Measurements from ENCODE around the gene FTSJ1.
"Not testable (repeated sequence)": the region's sequence is repeated elsewhere in the genome, so short reads cannot be mapped to it uniquely, and the experiment has no call there.

Gene FTSJ1, protein sequence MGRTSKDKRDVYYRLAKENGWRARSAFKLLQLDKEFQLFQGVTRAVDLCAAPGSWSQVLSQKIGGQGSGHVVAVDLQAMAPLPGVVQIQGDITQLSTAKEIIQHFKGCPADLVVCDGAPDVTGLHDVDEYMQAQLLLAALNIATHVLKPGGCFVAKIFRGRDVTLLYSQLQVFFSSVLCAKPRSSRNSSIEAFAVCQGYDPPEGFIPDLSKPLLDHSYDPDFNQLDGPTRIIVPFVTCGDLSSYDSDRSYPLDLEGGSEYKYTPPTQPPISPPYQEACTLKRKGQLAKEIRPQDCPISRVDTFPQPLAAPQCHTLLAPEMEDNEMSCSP

DNA sequence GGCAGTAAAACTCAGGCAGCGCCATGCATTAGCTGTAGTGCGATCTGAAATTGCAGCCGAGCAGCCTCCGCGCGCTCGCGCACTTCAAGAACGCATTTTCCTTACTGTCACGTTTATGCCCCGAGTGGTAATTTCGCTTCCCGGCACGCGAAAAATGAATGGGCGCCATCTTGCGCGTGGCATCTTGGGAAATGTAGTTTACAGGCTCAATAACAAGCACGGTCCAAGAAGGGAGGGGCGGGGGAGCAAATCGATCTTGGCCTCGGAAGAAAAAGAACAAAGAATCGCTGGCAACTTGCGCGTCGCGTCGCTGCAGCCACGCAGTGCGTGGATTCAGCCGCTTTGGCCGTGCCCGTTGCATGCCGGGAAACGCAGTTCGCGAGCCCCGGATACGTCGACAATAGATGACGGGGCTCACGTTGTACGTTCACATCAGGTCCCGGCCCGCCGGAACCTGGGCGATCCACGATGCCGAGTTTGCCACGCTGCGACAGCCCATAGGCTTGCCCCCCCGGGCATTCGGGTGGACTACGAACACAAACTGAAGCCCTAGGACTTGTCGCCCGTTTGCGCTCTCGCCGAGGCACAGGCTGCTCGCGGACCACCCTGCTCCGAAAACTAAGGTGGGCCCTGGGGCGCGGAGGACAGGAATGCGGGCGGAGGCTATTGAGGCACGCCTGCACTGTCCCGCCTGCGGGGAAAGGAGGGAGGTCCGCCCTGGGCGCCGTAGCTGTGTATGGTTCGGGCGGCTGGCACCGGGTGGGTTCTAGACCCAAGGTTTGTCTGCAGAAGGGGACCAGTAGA is at the start of gene FTSJ1:
FTSJ1 (plus strand) TSS at position 426 of the 804 bp plus-strand sequence. CDS start 1,849 bp downstream, outside the sequence.
- DNase-seq (ENCODE audit: low read depth): peak; percentile 72

DNA sequence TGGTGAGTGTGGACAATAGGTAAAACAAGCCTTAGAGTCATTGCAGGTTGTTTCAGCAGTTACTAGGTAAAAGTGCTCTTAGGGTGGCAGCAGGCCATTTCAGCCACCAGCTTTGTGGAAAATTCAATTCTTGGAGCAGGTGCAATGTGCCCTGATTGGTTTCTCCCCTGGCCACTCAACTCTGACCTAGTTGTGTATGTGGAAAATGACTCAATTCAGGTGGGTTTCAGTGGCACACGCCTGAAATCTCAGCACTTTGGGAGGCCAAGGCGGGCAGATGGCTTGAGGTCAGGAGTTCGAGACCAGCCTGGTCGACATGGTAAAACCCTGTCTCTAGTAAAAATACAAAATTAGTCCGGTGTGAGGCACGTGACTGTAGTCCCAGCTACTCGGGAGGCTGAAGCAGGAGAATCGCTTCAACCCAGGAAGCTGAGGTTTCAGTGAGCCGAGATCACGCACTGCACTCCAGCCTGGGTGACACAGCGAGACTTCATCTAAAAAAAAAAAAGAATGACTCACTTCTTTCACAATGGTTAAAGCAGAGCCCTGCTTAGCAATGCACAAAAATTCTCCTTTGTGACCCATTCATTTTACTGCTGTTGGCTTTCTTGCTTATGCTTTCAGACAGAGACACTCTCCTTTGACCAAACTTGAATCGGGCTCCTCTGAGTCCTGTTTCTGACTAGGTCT is 48.8 kb upstream of the FTSJ1 start:
- not testable (repeated sequence) for DNase-seq (ENCODE audit: low read depth)

DNA sequence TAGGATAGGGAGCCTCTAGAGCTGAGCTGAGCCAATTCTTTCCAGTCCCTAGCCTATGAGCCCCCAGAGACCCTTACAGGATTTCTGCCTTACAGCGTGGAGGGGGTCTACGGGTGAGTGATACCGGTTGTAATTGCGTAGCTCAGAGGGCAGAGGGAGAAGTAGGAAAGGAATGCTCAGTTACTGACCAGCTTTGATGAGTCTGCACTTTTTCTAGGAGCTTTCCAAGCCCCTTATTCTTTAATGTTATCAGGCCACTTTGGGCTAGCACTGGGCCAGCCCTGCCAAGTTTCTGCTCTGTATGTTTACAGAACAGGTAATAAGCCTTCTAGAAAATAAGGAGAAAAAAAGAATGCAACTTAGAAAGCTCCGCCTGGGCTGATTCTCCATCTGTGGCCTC is 46.4 kb upstream of the FTSJ1 start:
- not testable (repeated sequence) for DNase-seq (ENCODE audit: low read depth)

DNA sequence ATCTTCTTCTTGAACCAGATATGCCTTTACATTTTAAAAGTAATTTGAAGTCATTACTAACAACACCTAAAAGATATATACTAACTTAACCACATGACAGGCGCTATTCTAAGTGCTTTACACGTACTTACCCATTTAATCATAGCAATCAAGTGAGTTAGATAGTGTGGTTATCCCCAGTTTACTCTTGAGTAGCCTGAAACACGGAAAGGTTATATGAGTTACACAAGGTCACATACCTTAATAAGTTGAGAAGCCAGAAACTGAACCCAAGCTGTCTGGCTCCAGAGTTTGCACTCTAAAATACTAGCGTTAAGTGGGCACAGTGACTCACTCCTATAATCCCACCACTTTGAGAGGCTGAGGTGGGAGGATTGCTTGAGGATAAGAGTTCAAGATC is 45.8 kb upstream of the FTSJ1 start:
- DNase-seq (ENCODE audit: low read depth): not testable (repeated sequence)

DNA sequence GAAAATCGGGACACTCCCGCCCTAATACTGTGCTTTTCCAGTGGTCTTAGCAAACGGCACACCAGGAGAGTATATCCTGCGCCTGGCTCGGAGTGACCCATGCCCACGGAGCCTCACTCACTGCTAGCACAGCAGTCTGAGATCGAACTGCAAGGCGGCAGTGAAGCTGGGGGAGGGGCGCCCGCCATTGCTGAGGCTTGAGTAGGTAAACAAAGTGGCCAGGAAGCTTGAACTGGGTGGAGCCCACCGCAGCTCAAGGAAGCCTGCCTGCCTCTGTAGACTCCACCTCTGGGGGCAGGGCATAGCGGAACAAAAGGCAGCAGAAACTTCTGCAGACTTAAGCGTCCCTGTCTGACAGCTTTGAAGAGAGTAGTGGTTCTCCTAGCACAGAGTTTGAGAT is 42.3 kb upstream of the FTSJ1 start:
- DNase-seq (ENCODE audit: low read depth): not testable (repeated sequence)

DNA sequence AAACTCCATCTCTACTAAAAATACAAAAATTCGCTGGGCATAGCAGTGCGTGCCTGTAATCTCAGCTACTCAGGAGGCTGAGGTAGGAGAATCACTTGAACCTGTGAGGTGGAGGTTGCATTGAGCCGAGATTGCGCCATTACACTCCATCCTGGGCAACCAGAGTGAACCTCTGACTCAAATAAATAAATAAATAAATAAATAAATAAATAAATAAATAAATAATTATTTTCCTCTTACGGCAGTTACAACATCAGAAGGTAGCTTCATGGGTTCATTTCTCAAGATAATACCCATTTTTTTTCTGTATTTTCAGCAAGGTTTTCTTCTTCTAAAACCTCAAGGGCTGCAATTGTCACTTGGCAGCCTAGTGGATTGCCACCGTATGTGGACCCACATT is 28.8 kb upstream of the FTSJ1 start:
- not testable (repeated sequence) for DNase-seq (ENCODE audit: low read depth)

DNA sequence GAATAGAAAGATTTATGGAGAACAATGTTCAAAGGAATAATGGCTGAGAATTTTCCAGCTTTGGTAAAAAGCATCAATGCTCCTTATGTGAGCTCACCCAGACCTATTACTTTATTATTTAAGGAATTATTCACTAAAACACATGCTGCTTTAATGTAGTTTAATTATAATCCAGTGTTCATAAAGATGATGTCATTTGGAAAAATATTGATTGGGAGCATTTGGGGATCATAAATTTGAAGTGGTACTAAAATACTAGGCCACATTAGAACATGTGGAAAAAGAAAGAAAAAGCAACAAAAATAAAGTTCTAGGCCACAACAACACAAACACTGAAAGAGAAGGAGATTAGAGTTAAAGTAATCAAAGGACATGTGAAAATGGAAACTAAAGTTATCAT is 25.9 kb upstream of the FTSJ1 start:
- no peak for DNase-seq (ENCODE audit: low read depth)

DNA sequence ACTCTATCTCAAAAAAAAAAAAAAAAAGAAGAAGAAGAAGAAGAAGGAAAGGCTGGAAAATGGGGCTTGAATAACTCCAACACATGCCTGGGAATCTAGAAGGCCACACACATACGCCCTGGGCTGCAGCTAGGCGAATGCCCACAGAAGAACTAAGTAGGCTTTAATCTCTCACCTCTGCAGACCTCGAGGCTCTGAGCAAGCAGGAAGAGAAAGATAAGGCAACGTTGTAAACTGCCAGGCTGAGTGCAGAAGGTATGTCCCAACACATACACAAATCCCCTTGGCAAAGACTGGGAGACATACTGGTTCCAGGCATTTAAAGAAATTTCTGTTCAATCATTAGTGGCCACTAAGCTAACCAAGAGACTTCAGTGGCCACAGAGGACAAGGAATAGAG is 24.3 kb upstream of the FTSJ1 start:
- DNase-seq (ENCODE audit: low read depth): no peak

DNA sequence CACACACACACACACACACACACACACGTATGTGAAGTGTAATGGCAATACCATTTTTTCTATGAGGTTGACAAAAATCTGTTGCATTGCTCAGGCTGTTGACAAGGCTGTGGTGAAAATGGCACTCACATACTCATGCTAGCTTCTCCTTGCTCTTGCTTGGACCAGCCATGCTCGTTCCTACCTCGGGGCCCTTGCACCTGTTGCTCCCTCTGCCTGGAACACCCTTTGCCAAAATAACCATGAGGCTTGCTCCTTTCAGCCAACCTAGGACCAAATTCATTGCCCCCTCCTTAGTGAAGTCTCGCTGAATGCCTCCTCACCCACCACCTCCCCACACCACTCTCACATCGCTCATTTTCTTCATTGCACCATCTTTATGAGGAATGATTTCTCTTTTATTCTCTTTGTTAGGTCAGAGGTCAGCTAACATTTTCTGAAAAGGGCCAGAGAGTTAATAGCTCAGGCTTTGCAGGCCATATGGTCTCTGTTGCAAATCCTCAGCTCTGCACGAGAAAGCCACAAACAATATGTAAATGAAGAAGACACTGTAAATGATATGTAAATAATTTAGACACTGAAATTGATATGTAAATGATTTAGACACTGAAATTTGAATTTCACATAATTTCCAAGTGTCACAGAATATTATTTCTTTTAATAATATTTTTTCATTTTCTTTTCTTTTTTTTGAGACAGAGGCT is 19.2 kb upstream of the FTSJ1 start:
- no peak for DNase-seq (ENCODE audit: low read depth)

DNA sequence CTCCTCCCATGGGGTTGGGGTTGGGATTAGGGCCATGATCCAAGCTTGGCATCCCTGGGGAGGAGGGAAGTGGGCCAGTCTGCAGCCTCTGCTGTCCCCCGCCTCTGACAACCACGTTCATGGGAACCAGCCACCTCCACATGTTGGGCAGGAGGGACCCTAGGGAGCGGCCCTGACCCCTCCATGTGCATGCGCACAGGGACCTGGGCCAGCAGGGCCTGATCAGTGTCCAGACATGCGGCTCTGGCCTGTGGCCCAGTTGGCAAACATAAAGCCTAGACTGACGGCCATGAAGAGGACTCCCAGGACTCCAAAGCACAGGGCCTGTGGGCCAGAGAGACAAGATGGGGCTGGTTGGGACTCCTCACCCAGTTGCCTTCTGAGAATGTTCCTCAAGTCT is 17.3 kb upstream of the FTSJ1 start:
- DNase-seq (ENCODE audit: low read depth): no peak

DNA sequence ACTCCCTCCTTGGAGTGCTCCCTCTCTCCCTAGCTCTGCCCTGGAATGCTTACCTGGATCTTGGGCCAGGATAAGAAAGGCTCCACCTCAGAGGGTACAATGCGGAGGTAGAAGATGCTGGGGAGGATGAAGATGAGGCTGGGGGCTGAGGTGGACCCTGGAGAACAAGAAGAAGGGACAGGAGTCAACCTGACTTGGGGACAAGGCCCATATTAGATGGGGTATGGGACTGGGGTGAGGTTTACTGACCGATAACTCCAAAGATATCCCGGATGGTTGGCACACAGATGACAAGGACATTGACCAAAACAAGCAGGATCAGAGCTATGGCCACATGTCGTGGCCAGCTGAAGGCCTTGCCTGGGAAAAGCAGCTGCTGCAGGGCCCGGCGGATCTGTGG is 16.5 kb upstream of the FTSJ1 start:
- DNase-seq (ENCODE audit: low read depth): no peak

DNA sequence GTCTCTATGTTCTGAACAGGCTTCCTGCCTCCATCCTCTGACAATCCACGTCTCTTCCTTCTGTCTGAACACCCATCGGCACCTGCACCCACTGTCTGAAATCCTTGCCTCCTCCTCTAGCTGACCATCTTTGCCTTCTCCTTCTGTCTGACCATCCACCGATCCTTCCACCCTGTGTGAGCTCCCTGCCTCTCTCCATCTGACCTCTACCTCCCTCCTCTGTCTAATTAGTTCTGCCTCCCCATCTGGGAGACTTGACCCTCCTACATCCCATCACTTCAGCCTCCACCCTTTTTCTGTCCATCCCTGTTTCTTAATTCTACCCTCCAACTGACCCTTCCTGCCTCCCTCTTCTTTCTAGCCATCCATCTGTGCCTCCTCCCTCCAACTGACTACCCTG is 16.0 kb upstream of the FTSJ1 start:
- DNase-seq (ENCODE audit: low read depth): no peak

DNA sequence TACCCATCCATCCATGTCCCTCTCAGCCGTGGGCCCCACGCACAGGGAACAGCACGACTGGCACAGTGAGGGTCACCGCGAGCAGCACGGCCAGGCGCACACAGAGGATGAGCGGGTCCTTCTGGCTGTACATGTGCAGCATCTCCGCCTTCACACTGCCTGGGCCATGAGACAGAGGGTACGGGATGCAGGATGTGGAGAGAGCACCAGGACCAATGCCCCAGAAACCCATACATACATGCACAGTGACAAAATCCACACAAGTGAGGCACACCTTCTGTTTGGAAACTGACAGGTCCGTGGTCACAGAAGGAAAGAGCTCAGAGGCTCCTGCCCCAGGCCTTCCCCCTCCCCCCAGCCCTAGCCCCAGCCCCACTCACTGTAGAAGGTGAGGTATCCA is 15.4 kb upstream of the FTSJ1 start:
- DNase-seq (ENCODE audit: low read depth): no peak

DNA sequence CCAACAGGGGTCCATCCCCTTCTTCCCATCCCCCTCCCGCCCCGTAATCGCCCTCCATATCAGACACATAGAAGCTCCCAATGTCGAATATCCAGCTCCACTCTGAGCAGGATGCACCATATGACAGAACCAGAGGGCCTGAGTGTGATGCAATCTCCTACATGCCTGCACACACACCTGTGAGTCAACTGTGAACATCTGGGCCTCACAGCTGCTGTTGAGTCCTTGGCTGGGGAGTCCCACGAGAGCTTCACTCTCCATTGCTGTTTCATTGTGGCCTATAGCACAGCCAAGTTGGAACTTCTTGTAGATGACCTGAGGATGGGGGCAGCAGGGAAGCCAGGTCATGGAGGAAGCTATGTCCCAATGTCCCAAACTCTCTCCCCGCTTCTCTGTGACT is 14.2 kb upstream of the FTSJ1 start:
- DNase-seq (ENCODE audit: low read depth): no peak

DNA sequence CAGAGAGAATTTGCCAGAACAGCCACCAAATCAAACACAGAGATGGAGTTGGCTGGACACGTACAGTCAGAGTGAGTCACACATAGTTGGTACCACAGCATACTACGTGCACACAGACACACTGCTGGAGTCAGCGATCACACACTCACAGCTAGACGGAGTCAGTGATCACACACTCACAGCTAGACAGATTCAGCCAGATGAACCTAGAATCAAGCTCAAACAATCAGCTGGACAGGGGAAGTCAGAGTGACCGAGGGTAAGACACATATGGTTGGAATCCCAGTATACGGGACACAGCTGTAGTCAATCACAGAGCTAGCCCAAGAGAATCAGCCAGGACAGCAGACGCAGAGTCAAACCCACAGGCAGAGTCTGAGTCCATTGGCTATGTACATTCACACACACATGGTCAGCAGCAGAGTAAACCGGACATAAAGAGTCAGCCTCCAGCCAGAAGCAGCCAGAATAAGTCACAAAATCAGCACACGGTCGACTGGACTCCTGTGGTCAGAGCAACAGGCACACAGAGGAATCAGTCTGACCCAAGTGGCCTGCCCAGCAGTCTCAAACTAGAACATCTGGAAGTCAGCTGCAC is 10.6 kb upstream of the FTSJ1 start:
- no peak for DNase-seq (ENCODE audit: low read depth)

DNA sequence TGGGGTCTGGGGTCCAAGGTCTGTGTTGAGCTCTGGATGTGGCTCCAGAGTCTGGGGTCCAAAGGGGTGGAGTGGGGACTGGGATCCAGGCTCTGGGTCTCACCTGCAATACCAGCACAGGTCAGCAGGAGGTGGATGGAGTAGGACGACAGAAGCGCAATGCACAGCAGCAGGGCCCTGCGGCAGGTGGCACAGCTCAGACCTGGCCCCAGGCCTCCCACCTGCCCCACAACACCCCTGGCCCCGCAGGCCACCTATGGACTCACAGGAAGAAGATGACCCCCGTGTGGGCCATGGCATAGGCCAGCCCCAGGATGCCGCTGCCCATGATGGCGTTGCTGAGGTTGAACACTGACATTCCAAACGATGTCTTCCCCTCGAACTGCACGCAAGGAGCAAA is 9.3 kb upstream of the FTSJ1 start:
- DNase-seq (ENCODE audit: low read depth): no peak

DNA sequence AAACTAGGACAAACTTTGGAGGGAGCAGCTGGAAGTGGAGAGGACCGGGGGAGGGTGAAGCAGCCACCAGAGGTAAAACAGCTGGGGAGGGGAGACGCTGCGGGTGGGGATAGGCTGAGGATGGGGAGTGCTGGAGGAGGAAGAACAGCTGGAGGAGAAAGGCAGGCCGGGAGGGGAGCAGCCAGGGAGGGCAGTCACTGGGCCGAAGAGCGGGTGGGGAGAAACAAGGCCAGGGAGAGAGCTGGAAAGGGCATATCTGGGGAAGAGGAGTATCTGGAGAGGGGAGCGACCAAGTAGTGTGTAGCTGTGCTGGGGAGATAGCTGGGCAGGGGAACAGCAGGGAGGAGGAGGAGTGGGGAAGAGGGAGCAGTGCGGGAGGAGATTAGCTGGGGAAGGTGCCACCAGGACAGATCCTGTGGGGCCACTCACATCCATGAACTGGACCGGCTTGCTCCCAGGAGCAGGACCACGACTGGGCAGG is 8.7 kb upstream of the FTSJ1 start:
- no peak for DNase-seq (ENCODE audit: low read depth)

DNA sequence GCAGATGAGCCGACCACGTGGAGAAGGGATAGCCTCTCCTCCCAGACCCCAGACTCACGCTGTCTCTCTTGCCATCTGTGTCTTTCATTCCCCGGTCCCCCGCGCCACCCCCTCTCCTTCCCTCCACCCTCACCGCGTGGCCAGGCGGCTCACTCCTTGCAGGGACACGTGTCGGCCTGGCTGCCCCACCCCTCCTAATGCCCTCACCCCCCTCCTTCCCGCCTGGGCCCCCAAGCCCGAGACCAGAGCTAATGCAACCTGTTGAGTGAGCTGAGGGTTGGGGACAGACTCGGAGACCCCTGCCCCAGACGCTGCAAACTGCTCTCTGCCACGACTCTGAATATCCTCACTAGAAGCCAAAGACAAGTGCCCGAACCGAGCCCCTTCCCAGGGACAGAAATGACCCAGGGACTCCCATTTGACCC is 7.7 kb upstream of the FTSJ1 start:
- DNase-seq (ENCODE audit: low read depth): no peak

DNA sequence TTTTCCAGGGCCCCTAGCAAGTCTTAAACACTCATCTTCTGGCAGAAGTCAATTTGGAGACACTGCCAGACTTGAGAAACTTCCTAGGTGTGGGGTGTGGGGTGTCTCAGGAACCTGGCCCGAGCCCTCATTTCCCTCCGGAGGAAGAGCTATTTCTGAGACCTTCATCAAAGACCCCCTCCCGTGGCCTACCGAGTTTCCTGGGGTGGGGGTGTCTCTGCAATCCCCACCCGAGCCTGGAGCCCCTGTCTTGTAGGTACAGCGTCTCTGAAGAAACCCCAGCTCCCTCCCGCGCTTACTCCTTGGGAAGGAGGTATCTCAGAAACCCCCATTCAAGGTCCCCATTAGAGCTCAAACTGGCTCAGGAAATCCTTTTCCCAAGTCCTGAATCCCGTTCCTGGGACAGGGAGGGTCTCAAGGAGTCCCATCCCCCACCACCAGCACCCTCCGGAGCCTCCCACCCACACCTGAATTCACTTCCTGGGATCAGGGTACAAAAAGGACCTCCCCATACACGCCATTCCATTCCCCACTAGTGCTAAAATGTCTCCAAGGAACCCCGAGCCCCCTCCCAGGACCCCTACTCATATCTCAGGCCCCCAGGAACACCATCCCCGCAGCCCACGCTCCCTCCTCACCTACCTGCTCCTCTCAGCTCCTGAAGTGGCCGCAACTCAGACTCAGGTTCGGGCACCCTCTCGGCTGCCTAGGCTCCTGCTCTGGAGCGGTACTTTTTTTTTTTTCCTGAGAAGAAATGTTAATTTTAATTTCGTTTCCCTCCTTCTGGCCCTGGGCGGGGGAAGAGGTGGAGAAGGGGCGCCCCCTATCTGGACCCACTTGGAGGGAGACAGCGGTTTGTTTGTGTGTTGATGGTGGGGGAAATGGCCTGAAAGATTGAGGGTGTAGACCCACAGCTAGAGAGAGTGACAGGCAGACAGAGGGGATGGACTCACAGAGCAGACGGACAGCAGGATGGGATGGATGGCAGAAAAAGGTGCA is 7.0 kb upstream of the FTSJ1 start:
- peak; percentile 8 for DNase-seq (ENCODE audit: low read depth)

DNA sequence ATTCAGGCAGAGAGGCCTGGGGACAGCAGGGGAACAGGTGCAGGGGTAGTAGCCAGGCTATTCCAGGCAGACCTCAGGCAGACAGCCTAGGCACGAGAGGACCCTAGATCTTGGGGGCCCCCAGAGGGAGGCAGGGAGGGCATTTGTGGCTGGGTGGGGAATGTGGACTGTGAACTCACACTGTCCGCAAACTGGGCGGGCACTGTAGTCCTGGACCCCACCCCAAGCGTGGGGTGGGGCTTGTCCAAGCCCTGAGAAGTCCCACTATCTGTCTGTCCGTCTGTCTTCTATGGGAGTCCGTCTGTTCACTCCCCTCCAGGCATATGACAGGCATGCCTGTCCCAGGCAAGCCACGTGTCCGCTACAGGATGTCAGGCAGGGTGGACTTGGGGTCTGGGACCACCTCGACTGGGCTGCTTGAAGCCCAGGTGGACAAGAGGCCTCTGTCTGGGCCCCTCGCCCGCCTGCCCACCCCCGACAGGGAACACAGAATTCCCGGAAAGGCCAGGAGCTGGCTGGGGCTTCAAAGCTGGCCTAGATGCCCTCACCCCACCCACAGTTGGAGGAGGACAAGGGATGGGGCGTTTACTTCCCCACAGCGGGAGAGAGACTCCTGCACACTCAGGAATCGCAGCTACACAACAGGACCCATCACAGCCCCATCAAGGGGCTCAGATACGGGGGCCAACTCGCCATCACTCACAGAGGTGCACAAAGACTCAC is 5.7 kb upstream of the FTSJ1 start, which contains the start of gene SLC38A5:
SLC38A5 (minus strand) TSS at position 151 of the 723 bp plus-strand sequence. CDS start 2,336 bp downstream, outside the sequence.
- DNase-seq (ENCODE audit: low read depth): no peak
